Esophagus muscularis mucosa (tissue), 4 donors: ENCODE results near the gene RBM19. TPM values are rescaled to one million over a fixed set of nuclear protein-coding genes. Genes with fewer than 3 reads are reported as not detected.

Source experiments
- DNase-seq: peaks from one replicate; pipeline ENCODE4 v3.0.0-alpha.2; 2017; ENCODE audit errors: extremely low spot score
- H3K27ac ChIP-seq, 4 donors: fragments of 200-600 bp; sonication (generic); replicated peaks in 1 of 4; 1 replicate in 3 of 4; 2 replicates in 1 of 4; pipeline ENCODE4 v1.5.1; 2016 to 2019; ENCODE audit warnings: mild to moderate bottlenecking in 1 of 4
- H3K27me3 ChIP-seq, 4 donors: fragments of 200-600 bp; sonication (generic); one replicate each; pipeline versions ENCODE4 v1.5.1 to v1.6.0; 2016 to 2019
- H3K36me3 ChIP-seq, 4 donors: fragments of 200-600 bp; sonication (generic); one replicate each; pipeline ENCODE4 v1.5.1; 2016 to 2019
- H3K4me1 ChIP-seq, 4 donors: fragments of 200-600 bp; sonication (generic); one replicate each; pipeline ENCODE4 v1.5.1; 2016 to 2019
- H3K4me3 ChIP-seq, 4 donors: fragments of 200-600 bp; sonication (generic); 1 replicate in 2 of 4; 2 replicates in 2 of 4; pipeline ENCODE4 v1.5.1; 2016 to 2019; ENCODE audit warnings: mild to moderate bottlenecking in 4 of 4, moderate library complexity in 1 of 4
- H3K9me3 ChIP-seq, 4 donors: fragments of 200-600 bp; sonication (generic); 1 replicate in 3 of 4; 2 replicates in 1 of 4; pipeline ENCODE4 v1.5.1; 2016 to 2019
- EP300 ChIP-seq: sonication (generic); formaldehyde crosslinking; IDR thresholded peaks from one replicate; pipeline ENCODE4 v1.6.1; 2017; ENCODE audit warnings: antibody characterized with exemption
- POLR2A ChIP-seq: fragments of 450-650 bp; IDR thresholded peaks from one replicate; pipeline ENCODE4 v1.6.1; 2017; ENCODE audit warnings: antibody characterized with exemption, moderate library complexity, mild to moderate bottlenecking, low read depth
- POLR2AphosphoS5 ChIP-seq, 2 donors: sonication (generic); formaldehyde crosslinking; IDR thresholded peaks; one replicate each; pipeline ENCODE4 v1.6.1; 2017; ENCODE audit warnings: antibody characterized with exemption in 2 of 2
- WGBS: methylation state at CpG from one replicate; pipeline ENCODE4 v1.1.5; 2018; 5-methylcytosine and 5-hydroxymethylcytosine counted together
- intact Hi-C: fragments of 100-400 bp; cut with DNase I; formaldehyde crosslinking; loops from one replicate; pipeline ENCODE4 v1.15.1; 2023
- total RNA-seq, 4 donors: library from RNA; depleted of rRNA; stranded (reverse); fragments of >200 nt; gene quantifications; one replicate each; pipeline versions ENCODE4 v1.1.0 to v1.2.1, GENCODE V29; 2016
- TF ChIP-seq, protein P1 (sequence below), 3 experiments: fragments of 200-600 bp in 2 of 3; fragments of 450-650 bp in 1 of 3; sonication (generic) in 2 of 3; IDR thresholded peaks; one replicate each; pipeline ENCODE4 v1.5.1; 2017 to 2019; ENCODE audit warnings: antibody characterized with exemption in 3 of 3, mild to moderate bottlenecking in 2 of 3, moderate library complexity in 1 of 3

Gene RBM19
- total RNA-seq, 4 donors from 2014 or later = 26.7 to 40.0 (median 27.4) TPM

DNA sequence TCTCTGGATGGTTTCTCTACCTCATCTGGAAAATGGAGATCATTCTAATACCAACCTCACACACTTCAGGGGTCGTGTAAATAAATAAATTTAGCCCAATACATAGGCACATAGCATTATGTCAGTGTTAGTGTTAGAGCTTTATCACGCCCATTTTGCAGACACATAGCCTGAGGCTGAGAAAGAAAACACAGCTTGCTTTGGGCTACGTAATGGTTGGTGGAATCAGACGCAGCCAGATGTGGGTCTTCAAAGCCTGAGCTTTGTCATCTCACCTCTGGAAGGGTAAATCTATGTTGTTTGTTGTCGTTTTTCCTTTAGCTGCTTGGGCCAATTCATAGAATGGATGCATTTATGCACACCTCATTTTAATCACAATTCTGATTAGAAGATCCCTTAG, 191.6 kb downstream of the RBM19 start:
- Histone ChIP-seq H3K27ac (no peak overlapping the region), H3K4me1 (no peaks in the 10 kb centered on the region), H3K4me3 (no peak overlapping the region), H3K36me3 (no peaks in the 10 kb centered on the region), H3K27me3 (peaks cover 0 to 76% (median 9%) of the 10 kb centered on the region in 4 donors), H3K9me3 (no peaks in the 10 kb centered on the region)
- intact Hi-C loops = no loop called here
- TF ChIP-seq POLR2A (no peak), EP300 (no peak), POLR2AphosphoS5 (IDR thresholded peaks at IDR 0.05) (no peak)
- TF ChIP-seq, protein P1, sequence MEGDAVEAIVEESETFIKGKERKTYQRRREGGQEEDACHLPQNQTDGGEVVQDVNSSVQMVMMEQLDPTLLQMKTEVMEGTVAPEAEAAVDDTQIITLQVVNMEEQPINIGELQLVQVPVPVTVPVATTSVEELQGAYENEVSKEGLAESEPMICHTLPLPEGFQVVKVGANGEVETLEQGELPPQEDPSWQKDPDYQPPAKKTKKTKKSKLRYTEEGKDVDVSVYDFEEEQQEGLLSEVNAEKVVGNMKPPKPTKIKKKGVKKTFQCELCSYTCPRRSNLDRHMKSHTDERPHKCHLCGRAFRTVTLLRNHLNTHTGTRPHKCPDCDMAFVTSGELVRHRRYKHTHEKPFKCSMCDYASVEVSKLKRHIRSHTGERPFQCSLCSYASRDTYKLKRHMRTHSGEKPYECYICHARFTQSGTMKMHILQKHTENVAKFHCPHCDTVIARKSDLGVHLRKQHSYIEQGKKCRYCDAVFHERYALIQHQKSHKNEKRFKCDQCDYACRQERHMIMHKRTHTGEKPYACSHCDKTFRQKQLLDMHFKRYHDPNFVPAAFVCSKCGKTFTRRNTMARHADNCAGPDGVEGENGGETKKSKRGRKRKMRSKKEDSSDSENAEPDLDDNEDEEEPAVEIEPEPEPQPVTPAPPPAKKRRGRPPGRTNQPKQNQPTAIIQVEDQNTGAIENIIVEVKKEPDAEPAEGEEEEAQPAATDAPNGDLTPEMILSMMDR (IDR thresholded peaks at IDR 0.05) = no peak
- WGBS = 81% methylated on average over 5 of the region's 5 CpGs
- DNase-seq = no peak

- WGBS = 80% methylated on average over 6 of the region's 6 CpGs
These were observed 193.6 kb downstream of the RBM19 start for GRCh38 chr12:113772505-113773030.

DNA sequence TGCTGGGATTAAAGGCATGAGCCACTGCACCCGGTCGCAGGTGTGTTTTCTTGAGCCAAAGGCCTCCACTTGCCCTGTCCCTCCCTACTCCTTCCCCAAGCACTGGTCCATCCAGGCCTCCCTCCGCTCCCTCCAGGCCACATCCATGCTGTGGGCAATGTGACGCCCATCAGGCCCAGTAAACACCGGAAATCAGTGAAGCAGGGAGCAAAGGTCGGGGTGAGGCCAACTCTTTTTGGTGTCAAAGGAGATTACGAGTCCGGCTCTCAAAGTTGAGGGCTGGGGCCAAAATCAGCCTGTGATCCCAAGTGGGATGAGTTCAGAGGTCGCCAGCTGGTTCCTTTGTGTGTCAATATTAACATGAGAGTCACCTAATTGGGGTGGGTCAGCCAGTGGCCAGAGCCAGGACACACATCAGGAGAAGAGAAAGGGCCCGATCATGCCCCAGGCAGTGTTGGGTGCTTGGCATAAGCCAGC, 195.7 kb downstream of the RBM19 start:
- H3K4me1 ChIP-seq = no peaks in the 10 kb centered on the region
- intact Hi-C loops = no loop called here
- 63% methylated on average over 10 of the region's 10 CpGs for WGBS
- peaks cover 0 to 69% (median 1%) of the 10 kb centered on the region in 4 donors for H3K27me3 ChIP-seq
- H3K9me3 ChIP-seq = no peaks in the 10 kb centered on the region
- H3K36me3 ChIP-seq = no peaks in the 10 kb centered on the region
- DNase-seq = no peak
- no peak overlapping the region for H3K27ac ChIP-seq
- H3K4me3 ChIP-seq = no peak overlapping the region
- TF ChIP-seq POLR2A = no peak
- TF ChIP-seq, protein P1 (IDR thresholded peaks at IDR 0.05) = no peak
- TF ChIP-seq EP300 = no peak
- no peak for TF ChIP-seq POLR2AphosphoS5 (IDR thresholded peaks at IDR 0.05)

More at GRCh38 chr12:113772505-113773030, 193.6 kb downstream of the RBM19 start:
- Histone ChIP-seq H3K4me1 (no peaks in the 10 kb centered on the region), H3K27ac (no peak overlapping the region), H3K27me3 (peaks cover 0 to 69% (median 5%) of the 10 kb centered on the region in 4 donors), H3K36me3 (no peaks in the 10 kb centered on the region), H3K9me3 (no peaks in the 10 kb centered on the region), H3K4me3 (no peak overlapping the region)
- no peak for DNase-seq
- intact Hi-C loops = no loop called here
- no peak for TF ChIP-seq EP300
- no peak for TF ChIP-seq POLR2AphosphoS5 (IDR thresholded peaks at IDR 0.05)
- TF ChIP-seq, protein P1 (IDR thresholded peaks at IDR 0.05) = no peak
- TF ChIP-seq POLR2A = no peak

DNA sequence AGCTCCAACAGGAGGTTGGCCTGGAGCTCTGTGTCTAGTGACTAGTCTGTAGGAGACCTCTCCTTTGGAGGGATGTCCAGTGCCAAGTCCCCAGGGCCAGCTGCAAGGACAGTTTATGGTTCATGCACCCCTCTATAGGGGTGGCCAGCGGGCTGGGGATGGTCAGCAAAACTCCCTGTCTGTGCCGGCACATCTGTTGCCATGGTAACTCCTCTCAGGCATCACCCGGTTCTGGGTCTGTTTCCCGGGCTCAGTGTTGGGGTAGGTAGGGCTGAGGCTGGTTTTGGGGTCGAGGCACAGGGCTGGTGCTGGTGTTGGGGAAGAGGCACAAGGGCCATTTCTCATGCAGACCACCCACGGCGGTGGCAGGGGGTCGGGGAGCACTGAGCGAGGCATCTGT, 196.8 kb downstream of the RBM19 start:
- no peak for DNase-seq
- Histone ChIP-seq H3K9me3 (no peaks in the 10 kb centered on the region), H3K4me3 (no peak overlapping the region), H3K4me1 (no peaks in the 10 kb centered on the region), H3K27me3 (peaks cover 0 to 72% (median 6%) of the 10 kb centered on the region in 4 donors), H3K27ac (no peak overlapping the region), H3K36me3 (no peaks in the 10 kb centered on the region)
- 10% methylated on average over 2 of the region's 9 CpGs for WGBS
- TF ChIP-seq POLR2A = no peak
- TF ChIP-seq POLR2AphosphoS5 (IDR thresholded peaks at IDR 0.05) = no peak
- TF ChIP-seq, protein P1 (IDR thresholded peaks at IDR 0.05) = no peak
- TF ChIP-seq EP300 = no peak
- intact Hi-C loops = no loop called here

GRCh38 chr12:113768850-113769249, 197.3 kb downstream of the RBM19 start:
- intact Hi-C loops = no loop called here
- 64% methylated on average over 6 of the region's 6 CpGs for WGBS
- H3K4me3 ChIP-seq = no peak overlapping the region
- TF ChIP-seq, protein P1 (IDR thresholded peaks at IDR 0.05) = no peak
- TF ChIP-seq POLR2AphosphoS5 (IDR thresholded peaks at IDR 0.05) = no peak
- TF ChIP-seq POLR2A = no peak
- no peak for TF ChIP-seq EP300
- no peaks in the 10 kb centered on the region for H3K9me3 ChIP-seq
- H3K36me3 ChIP-seq = no peaks in the 10 kb centered on the region
- peaks cover 0 to 72% (median 7%) of the 10 kb centered on the region in 4 donors for H3K27me3 ChIP-seq
- no peak overlapping the region for H3K27ac ChIP-seq
- DNase-seq = no peak
- no peaks in the 10 kb centered on the region for H3K4me1 ChIP-seq
